K562 (cell line): ENCODE measurements around the gene SMIM12. TPM values are rescaled to one million over a fixed set of nuclear protein-coding genes. Genes with fewer than 3 reads are reported as not detected.

Source experiments
- ATAC-seq: fragments of 200-7000 bp; cut with Tn5 transposase; 3 replicates; pipeline ENCODE4 v1.9.1; 2020; ENCODE audit warnings: moderate library complexity
- BruUV-seq: library from RNA; stranded (reverse); fragments of 400-500 nt; replicated peaks from 2 replicates; lab custom pipeline; 2021; lab: Mats Ljungman, UMichigan
- CTCF ChIA-PET: fragments of 300-600 bp; formaldehyde crosslinking; extraction: SDS; loops from one replicate; lab custom pipeline; 2021; ENCODE audit warnings: low intra/inter-chr PET ratio; lab: Yijun Ruan, JAX
- POLR2A ChIA-PET: fragments of 300-600, 350-650 bp; sonication (Branson Sonifier 250); formaldehyde crosslinking; extraction: SDS; loops from one replicate; lab custom pipeline; 2021; ENCODE audit warnings: antibody characterized with exemption, inconsistent platforms; lab: Yijun Ruan, JAX
- DNase-seq, 4 experiments: peaks; one replicate each; pipeline versions ENCODE4 v3.0.0 to v3.0.0-alpha.2; 2011 to 2018; ENCODE audit warnings: low spot score in 3 of 4, mixed read lengths in 3 of 4; ENCODE audit errors: extremely low read depth in 1 of 4
- FAIRE-seq: peaks from 2 replicates; lab custom pipeline; 2011; peaks lifted over from hg19 to GRCh38; lab: Jason Lieb, UNC
- H2AFZ ChIP-seq: 2 replicates; pipeline ENCODE4 v1.6.0; 2011; ENCODE audit warnings: low read depth, low read length, control low read depth, inconsistent platforms
- H3K27ac ChIP-seq: fragments of 200-600 bp; 3 replicates; pipeline ENCODE4 v1.8.0; 2011; ENCODE audit warnings: low read depth, mild to moderate bottlenecking, control low read depth, inconsistent platforms, low read length, moderate library complexity, mixed read lengths; ENCODE audit errors: extremely low read depth
- H3K27me3 ChIP-seq, 2 experiments: fragments of 300-600 bp in 1 of 2; 2 replicates in 1 of 2; 3 replicates in 1 of 2; pipeline versions ENCODE4 v1.6.0 to v1.8.0; 2011; ENCODE audit warnings: inconsistent platforms in 2 of 2, low read length in 2 of 2, mild to moderate bottlenecking in 1 of 2, mixed read lengths in 1 of 2, moderate library complexity in 1 of 2; ENCODE audit not compliant: control insufficient read depth in 2 of 2, insufficient read depth in 2 of 2
- H3K36me3 ChIP-seq: fragments of 300-600 bp; 3 replicates; pipeline ENCODE4 v1.8.0; 2011; ENCODE audit warnings: mild to moderate bottlenecking, low read length, inconsistent platforms; ENCODE audit not compliant: control insufficient read depth, insufficient read depth
- H3K4me1 ChIP-seq, 2 experiments: fragments of 200-600 bp in 1 of 2; replicated peaks in 1 of 2; 2 replicates in 1 of 2; 3 replicates in 1 of 2; pipeline versions ENCODE4 v1.5.1 to v1.8.0; 2011; ENCODE audit warnings: inconsistent platforms in 2 of 2, low read length in 2 of 2, mild to moderate bottlenecking in 1 of 2, mixed read lengths in 1 of 2, moderate library complexity in 1 of 2; ENCODE audit not compliant: control insufficient read depth in 2 of 2, insufficient read depth in 2 of 2
- H3K4me2 ChIP-seq: 2 replicates; pipeline ENCODE4 v1.6.1; 2011; ENCODE audit warnings: low read length, control low read depth, inconsistent platforms, mixed read lengths; ENCODE audit not compliant: insufficient read depth
- H3K4me3 ChIP-seq: fragments of 200-600 bp; sonication (generic), shearing (Covaris generic); 2 replicates; pipeline ENCODE4 v1.5.1; 2016; ENCODE audit warnings: control low read depth, inconsistent platforms
- H3K79me2 ChIP-seq: fragments of 200-600 bp; 3 replicates; pipeline ENCODE4 v1.8.0; 2011; ENCODE audit warnings: low read length, inconsistent platforms; ENCODE audit not compliant: control insufficient read depth, insufficient read depth
- H3K9ac ChIP-seq, 2 experiments: 2 replicates each; pipeline versions ENCODE4 v1.6.0 to v1.6.1; 2011; ENCODE audit warnings: low read depth in 2 of 2, low read length in 2 of 2, control low read depth in 1 of 2, inconsistent platforms in 1 of 2, mild to moderate bottlenecking in 1 of 2, mixed read lengths in 1 of 2; ENCODE audit not compliant: insufficient read depth in 1 of 2
- H3K9me1 ChIP-seq: one replicate; pipeline ENCODE4 v1.6.0; 2011; ENCODE audit warnings: inconsistent platforms, mild to moderate bottlenecking, low read length, moderate library complexity; ENCODE audit not compliant: control insufficient read depth, insufficient read depth
- H3K9me3 ChIP-seq: replicated peaks from 2 replicates; pipeline ENCODE4 v1.5.1; 2011; ENCODE audit warnings: low read depth, low read length, inconsistent platforms; ENCODE audit not compliant: control insufficient read depth, insufficient read depth
- H4K20me1 ChIP-seq: replicated peaks from 2 replicates; pipeline ENCODE4 v1.6.1; 2011; ENCODE audit warnings: low read length, inconsistent platforms, mixed read lengths; ENCODE audit not compliant: control insufficient read depth, insufficient read depth
- SMAD2 ChIP-seq: fragments of 150-350 bp; IDR thresholded peaks from 2 replicates; pipeline ENCODE4 v1.6.1; 2014; ENCODE audit warnings: low read depth, mild to moderate bottlenecking, low read length
- WGBS: fragments of 100-300 bp; shearing (Covaris generic); methylation state at CpG from one replicate; pipeline ENCODE4 v1.1.6; 2016; ENCODE audit warnings: low coverage, mixed read lengths; ENCODE audit not compliant: insufficient coverage; ENCODE audit errors: missing lambda C conversion rate; 5-methylcytosine and 5-hydroxymethylcytosine counted together
- in situ Hi-C: fragments of 300-500 bp; cut with MboI; formaldehyde crosslinking; loops from 4 replicates; pipeline ENCODE4 v1.15.0; 2018; ENCODE audit warnings: inconsistent platforms, mixed read lengths
- intact Hi-C: fragments of 100-400 bp; cut with micrococcal nuclease; formaldehyde crosslinking; loops from 2 replicates; pipeline ENCODE4 v1.14.2; 2022
- polyA plus RNA-seq, 8 experiments: library from polyadenylated mRNA; depleted of rRNA in 4 of 8; stranded (reverse) in 5 of 8; unstranded in 3 of 8; fragments of >200 nt; fragmentation: Nextera tagmentation in 2 of 8; fragmentation: Illumina TruSeq in 1 of 8; extraction: Ambion mirVana in 2 of 8; extraction: Trizol in 1 of 8; gene quantifications; 2 replicates each; pipeline versions ENCODE4 v1.2.1 to v1.2.3, GENCODE V29; 2011 to 2014; ENCODE audit warnings: inconsistent platforms in 1 of 8, missing spikeins in 1 of 8
- total RNA-seq, 7 experiments: library from RNA; depleted of rRNA in 6 of 7; stranded (reverse); fragments of >200 nt in 6 of 7; fragmentation: Illumina TruSeq in 2 of 7; extraction: Trizol in 2 of 7; gene quantifications; 2 replicates each; pipeline versions ENCODE4 v1.2.1 to v1.2.3, GENCODE V29; 2011 to 2021; ENCODE audit warnings: low replicate concordance in 1 of 7
- TF ChIP-seq, protein P1 (sequence below): fragments of 450-650 bp; formaldehyde crosslinking; conservative IDR thresholded peaks from 2 replicates; pipeline ENCODE4 v1.4.0; 2022; ENCODE audit warnings: mild to moderate bottlenecking, missing genetic modification characterization

Gene SMIM12
- total and polyA plus RNA-seq, 9 of the 15 experiments (the other 6 are each of a cell fraction or from before 2014, with no cell fraction given) = 51.7 to 112 (median 63.9) TPM

DNA sequence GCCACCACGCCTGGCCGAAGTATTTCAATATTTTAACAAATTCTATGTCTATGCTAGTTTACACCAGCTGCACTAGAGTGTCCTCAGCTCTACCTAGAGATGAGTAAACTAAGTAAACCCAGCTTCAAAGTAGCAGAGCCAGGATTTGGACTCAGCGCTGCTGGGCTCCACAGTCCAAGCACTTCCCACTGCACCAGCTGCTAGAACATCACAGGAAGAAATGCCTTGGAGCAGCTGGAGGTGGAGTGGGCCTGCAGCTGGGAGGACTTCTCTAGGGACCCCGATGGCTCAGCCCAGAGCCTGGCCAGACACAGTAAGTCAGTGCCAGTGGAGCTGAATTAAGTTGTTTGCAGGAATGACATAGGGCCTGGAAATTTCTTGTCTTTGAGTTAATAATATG, 10.2 kb upstream of the SMIM12 start:
- no peaks in the 10 kb centered on the region for H3K79me2 ChIP-seq
- peaks cover 60 to 69% of the 10 kb centered on the region in 2 experiments for H3K27me3 ChIP-seq
- H3K4me3 ChIP-seq = no peak overlapping the region
- no peak overlapping the region for H2AFZ ChIP-seq
- intact Hi-C loops = loop anchor here (10.0 kb wide), 1 partner anchor 565 kb away; no protein-coding TSS in a partner anchor
- H3K9ac ChIP-seq = no peak overlapping the region
- no peak overlapping the region for H3K4me2 ChIP-seq
- H3K27ac ChIP-seq = no peak overlapping the region
- TF ChIP-seq SMAD2 = no peak
- TF ChIP-seq, protein P1, sequence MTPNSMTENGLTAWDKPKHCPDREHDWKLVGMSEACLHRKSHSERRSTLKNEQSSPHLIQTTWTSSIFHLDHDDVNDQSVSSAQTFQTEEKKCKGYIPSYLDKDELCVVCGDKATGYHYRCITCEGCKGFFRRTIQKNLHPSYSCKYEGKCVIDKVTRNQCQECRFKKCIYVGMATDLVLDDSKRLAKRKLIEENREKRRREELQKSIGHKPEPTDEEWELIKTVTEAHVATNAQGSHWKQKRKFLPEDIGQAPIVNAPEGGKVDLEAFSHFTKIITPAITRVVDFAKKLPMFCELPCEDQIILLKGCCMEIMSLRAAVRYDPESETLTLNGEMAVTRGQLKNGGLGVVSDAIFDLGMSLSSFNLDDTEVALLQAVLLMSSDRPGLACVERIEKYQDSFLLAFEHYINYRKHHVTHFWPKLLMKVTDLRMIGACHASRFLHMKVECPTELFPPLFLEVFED = no peak
- POLR2A ChIA-PET = interaction anchor here (0.9 to 1.3 kb wide), 2 partner anchors 9 to 16 kb away, joined by 3 to 4 read pairs; no protein-coding TSS in a partner anchor
- no peaks in the 10 kb centered on the region for H3K9me3 ChIP-seq
- no peak for DNase-seq
- CTCF ChIA-PET = interaction anchor here (0.5 kb wide), 1 partner anchor 260 kb away, joined by 3 read pairs; no protein-coding TSS in a partner anchor
- in situ Hi-C loops = no loop called here
- ATAC-seq = no peak
- no peaks in the 10 kb centered on the region for H3K36me3 ChIP-seq
- BruUV-seq = no TSS peak
- FAIRE-seq = no peak
- H4K20me1 ChIP-seq = peaks cover 3% of the 10 kb centered on the region; the same call in 1 of the 2 replicates
- peaks cover 0 to 27% of the 10 kb centered on the region in 2 experiments; a peak in 3 of 5 replicates for H3K4me1 ChIP-seq
- no peaks in the 10 kb centered on the region for H3K9me1 ChIP-seq
- WGBS = 6% methylated on average over 4 of the region's 4 CpGs
